ENCODE results near the gene PPP1CC. TPM values are rescaled to one million over a fixed set of nuclear protein-coding genes. Genes with fewer than 3 reads are reported as not detected.

Gene PPP1CC
- total RNA-seq, 1 experiment from 2014 or later = 321 TPM

DNA sequence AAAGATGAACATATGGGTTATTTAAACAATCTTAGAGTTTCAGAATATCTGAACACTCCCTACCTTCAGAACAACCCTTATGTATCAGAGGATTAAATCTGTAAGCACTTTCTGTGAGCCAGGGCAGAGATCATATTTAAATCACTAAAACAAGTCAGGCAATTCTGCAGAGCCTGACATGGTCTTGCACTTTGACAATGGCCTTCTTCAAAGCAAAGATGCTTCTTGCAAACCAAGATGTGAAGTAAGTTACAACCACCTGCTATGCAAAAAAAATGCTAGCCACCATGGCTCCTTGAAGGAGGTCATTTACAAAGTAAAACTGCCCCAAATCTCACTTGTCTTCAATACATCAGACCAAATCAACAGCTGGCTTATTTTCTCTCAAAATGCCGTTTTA, 3.2 kb downstream of the PPP1CC start (continued):
- no peak for TF ChIP-seq CREM (CRISPR knock-in tag; IDR thresholded peaks at IDR 0.05)
- TF ChIP-seq TEAD4 (CRISPR knock-in tag; IDR thresholded peaks at IDR 0.05) = no peak
- TF ChIP-seq ZNF121 (CRISPR knock-in tag; IDR thresholded peaks at IDR 0.05) = no peak

GRCh38 chr12:110737532-110737931, 5.2 kb downstream of the PPP1CC start:
- no peaks in the 10 kb centered on the region for H3K27me3 Mint-ChIP-seq (ENCODE audit: low read depth)
- no peak overlapping the region for H3K4me3 Mint-ChIP-seq
- POLR2A ChIA-PET = interaction anchor here (0.7 kb wide), 2 partner anchors 34 to 78 kb away, joined by 5 to 6 read pairs; no protein-coding TSS in a partner anchor
- no peaks in the 10 kb centered on the region for H3K9me3 Mint-ChIP-seq
- peaks cover 54% of the 10 kb centered on the region for H3K4me1 Mint-ChIP-seq
- H3K27ac Mint-ChIP-seq = no peak overlapping the region
- DNase-seq (ENCODE audit: low spot score) (no peak), ATAC-seq (no peak)
- TF ChIP-seq SOX15 (CRISPR knock-in tag; IDR thresholded peaks at IDR 0.05) = no peak
- no peak for TF ChIP-seq AFF4 (CRISPR knock-in tag; IDR thresholded peaks at IDR 0.05; ENCODE audit: borderline replicate concordance)
- TF ChIP-seq, protein P1, sequence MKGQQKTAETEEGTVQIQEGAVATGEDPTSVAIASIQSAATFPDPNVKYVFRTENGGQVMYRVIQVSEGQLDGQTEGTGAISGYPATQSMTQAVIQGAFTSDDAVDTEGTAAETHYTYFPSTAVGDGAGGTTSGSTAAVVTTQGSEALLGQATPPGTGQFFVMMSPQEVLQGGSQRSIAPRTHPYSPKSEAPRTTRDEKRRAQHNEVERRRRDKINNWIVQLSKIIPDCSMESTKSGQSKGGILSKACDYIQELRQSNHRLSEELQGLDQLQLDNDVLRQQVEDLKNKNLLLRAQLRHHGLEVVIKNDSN (CRISPR knock-in tag; IDR thresholded peaks at IDR 0.05) = no peak
- TF ChIP-seq, protein P2, sequence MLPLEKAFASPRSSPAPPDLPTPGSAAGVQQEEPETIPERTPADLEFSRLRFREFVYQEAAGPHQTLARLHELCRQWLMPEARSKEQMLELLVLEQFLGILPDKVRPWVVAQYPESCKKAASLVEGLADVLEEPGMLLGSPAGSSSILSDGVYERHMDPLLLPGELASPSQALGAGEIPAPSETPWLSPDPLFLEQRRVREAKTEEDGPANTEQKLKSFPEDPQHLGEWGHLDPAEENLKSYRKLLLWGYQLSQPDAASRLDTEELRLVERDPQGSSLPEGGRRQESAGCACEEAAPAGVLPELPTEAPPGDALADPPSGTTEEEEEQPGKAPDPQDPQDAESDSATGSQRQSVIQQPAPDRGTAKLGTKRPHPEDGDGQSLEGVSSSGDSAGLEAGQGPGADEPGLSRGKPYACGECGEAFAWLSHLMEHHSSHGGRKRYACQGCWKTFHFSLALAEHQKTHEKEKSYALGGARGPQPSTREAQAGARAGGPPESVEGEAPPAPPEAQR (CRISPR knock-in tag; IDR thresholded peaks at IDR 0.05) = no peak
- TF ChIP-seq TEAD1 (CRISPR knock-in tag; IDR thresholded peaks at IDR 0.05) = no peak
- no peak for TF ChIP-seq ZNF425 (CRISPR knock-in tag; conservative IDR thresholded peaks at IDR 0.05)
- TF ChIP-seq TEAD4 (CRISPR knock-in tag; IDR thresholded peaks at IDR 0.05) = no peak
- no peak for TF ChIP-seq ZNF423 (CRISPR knock-in tag; IDR thresholded peaks at IDR 0.05)
- TF ChIP-seq, protein P3, sequence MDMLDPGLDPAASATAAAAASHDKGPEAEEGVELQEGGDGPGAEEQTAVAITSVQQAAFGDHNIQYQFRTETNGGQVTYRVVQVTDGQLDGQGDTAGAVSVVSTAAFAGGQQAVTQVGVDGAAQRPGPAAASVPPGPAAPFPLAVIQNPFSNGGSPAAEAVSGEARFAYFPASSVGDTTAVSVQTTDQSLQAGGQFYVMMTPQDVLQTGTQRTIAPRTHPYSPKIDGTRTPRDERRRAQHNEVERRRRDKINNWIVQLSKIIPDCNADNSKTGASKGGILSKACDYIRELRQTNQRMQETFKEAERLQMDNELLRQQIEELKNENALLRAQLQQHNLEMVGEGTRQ (CRISPR knock-in tag; IDR thresholded peaks at IDR 0.05) = no peak
- no peak for TF ChIP-seq ZNF281 (CRISPR knock-in tag; IDR thresholded peaks at IDR 0.05)
- TF ChIP-seq TCF7 (CRISPR knock-in tag; IDR thresholded peaks at IDR 0.05; ENCODE audit: low read depth) = no peak
- TF ChIP-seq ZNF416 (CRISPR knock-in tag; IDR thresholded peaks at IDR 0.05) = no peak
- no peak for TF ChIP-seq PRRX2 (CRISPR knock-in tag; IDR thresholded peaks at IDR 0.05)
- TF ChIP-seq, protein P4, sequence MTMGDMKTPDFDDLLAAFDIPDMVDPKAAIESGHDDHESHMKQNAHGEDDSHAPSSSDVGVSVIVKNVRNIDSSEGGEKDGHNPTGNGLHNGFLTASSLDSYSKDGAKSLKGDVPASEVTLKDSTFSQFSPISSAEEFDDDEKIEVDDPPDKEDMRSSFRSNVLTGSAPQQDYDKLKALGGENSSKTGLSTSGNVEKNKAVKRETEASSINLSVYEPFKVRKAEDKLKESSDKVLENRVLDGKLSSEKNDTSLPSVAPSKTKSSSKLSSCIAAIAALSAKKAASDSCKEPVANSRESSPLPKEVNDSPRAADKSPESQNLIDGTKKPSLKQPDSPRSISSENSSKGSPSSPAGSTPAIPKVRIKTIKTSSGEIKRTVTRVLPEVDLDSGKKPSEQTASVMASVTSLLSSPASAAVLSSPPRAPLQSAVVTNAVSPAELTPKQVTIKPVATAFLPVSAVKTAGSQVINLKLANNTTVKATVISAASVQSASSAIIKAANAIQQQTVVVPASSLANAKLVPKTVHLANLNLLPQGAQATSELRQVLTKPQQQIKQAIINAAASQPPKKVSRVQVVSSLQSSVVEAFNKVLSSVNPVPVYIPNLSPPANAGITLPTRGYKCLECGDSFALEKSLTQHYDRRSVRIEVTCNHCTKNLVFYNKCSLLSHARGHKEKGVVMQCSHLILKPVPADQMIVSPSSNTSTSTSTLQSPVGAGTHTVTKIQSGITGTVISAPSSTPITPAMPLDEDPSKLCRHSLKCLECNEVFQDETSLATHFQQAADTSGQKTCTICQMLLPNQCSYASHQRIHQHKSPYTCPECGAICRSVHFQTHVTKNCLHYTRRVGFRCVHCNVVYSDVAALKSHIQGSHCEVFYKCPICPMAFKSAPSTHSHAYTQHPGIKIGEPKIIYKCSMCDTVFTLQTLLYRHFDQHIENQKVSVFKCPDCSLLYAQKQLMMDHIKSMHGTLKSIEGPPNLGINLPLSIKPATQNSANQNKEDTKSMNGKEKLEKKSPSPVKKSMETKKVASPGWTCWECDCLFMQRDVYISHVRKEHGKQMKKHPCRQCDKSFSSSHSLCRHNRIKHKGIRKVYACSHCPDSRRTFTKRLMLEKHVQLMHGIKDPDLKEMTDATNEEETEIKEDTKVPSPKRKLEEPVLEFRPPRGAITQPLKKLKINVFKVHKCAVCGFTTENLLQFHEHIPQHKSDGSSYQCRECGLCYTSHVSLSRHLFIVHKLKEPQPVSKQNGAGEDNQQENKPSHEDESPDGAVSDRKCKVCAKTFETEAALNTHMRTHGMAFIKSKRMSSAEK (CRISPR knock-in tag; IDR thresholded peaks at IDR 0.05; ENCODE audit: borderline replicate concordance) = no peak
- TF ChIP-seq IRF2 (CRISPR knock-in tag; IDR thresholded peaks at IDR 0.05; ENCODE audit: borderline replicate concordance, low read depth) = no peak
- TF ChIP-seq NR1H2 (CRISPR knock-in tag; IDR thresholded peaks at IDR 0.05) = no peak
- no peak for TF ChIP-seq MXD4 (CRISPR knock-in tag; IDR thresholded peaks at IDR 0.05; ENCODE audit: borderline replicate concordance)
- H3K36me3 Mint-ChIP-seq = peaks cover 27% of the 10 kb centered on the region
- CTCF ChIA-PET = interaction anchor here (0.7 to 1.4 kb wide), 2 partner anchors 150 to 235 kb away, joined by 5 to 6 read pairs; partner anchors contain the start of gene RAD9B
